Amygdala (tissue), 56 donors: Measurements from ENCODE around the gene C20orf173.

Experiments used
- DNase-seq, 56 donors: peaks; one replicate each; lab custom pipeline; 2025; lab: John Stamatoyannopoulos, UW

Gene C20orf173

GRCh38 chr20:35510951-35511735 lies 18.3 kb downstream of the C20orf173 start:
- DNase-seq: no peak

- no peak for DNase-seq
Measured at GRCh38 chr20:35508493-35509218, 20.8 kb downstream of the C20orf173 start.

GRCh38 chr20:35506872-35507638 lies 22.4 kb downstream of the C20orf173 start:
- DNase-seq: no peak

- no peak for DNase-seq
Measured at GRCh38 chr20:35506179-35506578, 23.3 kb downstream of the C20orf173 start.

GRCh38 chr20:35504751-35505150 lies 24.7 kb downstream of the C20orf173 start:
- no peak for DNase-seq

GRCh38 chr20:35503841-35504561 lies 25.5 kb downstream of the C20orf173 start:
- peak in 12 of 56 donors; percentile 5 to 51 (median 14) for DNase-seq

- DNase-seq: no peak
Measured at GRCh38 chr20:35503281-35503680, 26.2 kb downstream of the C20orf173 start.

GRCh38 chr20:35502352-35502751 lies 27.1 kb downstream of the C20orf173 start:
- DNase-seq: peak in 1 of 56 donors; percentile 12

GRCh38 chr20:35499271-35499670 lies 30.2 kb downstream of the C20orf173 start:
- DNase-seq: no peak

- peak in 51 of 56 donors; percentile 9 to 87 (median 57) for DNase-seq
Measured at GRCh38 chr20:35497780-35498189, 31.7 kb downstream of the C20orf173 start.

GRCh38 chr20:35497320-35497719 lies 32.1 kb downstream of the C20orf173 start:
- DNase-seq: no peak

- DNase-seq: no peak
Measured at GRCh38 chr20:35496481-35496880, 33.0 kb downstream of the C20orf173 start.

GRCh38 chr20:35492352-35492751 lies 37.1 kb downstream of the C20orf173 start:
- no peak for DNase-seq

GRCh38 chr20:35491823-35492222 lies 37.6 kb downstream of the C20orf173 start:
- no peak for DNase-seq

- DNase-seq: peak in 1 of 56 donors; percentile 31
Measured at GRCh38 chr20:35490736-35491181, 38.7 kb downstream of the C20orf173 start.

- DNase-seq: no peak
Measured at GRCh38 chr20:35489717-35490116, 39.7 kb downstream of the C20orf173 start.

GRCh38 chr20:35487479-35487878 lies 42.0 kb downstream of the C20orf173 start:
- DNase-seq: no peak

- no peak for DNase-seq
Measured at GRCh38 chr20:35479798-35480197, 49.7 kb downstream of the C20orf173 start.

GRCh38 chr20:35478804-35479472 lies 50.5 kb downstream of the C20orf173 start:
- no peak for DNase-seq
